Stimulated activated CD4-positive, alpha-beta T cell treated with anti-CD3 and anti-CD28 coated beads, Interleukin-4, amount 100 ng/mL, for 48 hours (primary cell): Measurements from ENCODE around the gene GCAT.

Source experiments
- DNase-seq, 2 donors: peaks; one replicate each; pipeline ENCODE4 v3.0.0-alpha.2; 2020; ENCODE audit warnings: low read depth in 2 of 2

The GCAT gene

DNA sequence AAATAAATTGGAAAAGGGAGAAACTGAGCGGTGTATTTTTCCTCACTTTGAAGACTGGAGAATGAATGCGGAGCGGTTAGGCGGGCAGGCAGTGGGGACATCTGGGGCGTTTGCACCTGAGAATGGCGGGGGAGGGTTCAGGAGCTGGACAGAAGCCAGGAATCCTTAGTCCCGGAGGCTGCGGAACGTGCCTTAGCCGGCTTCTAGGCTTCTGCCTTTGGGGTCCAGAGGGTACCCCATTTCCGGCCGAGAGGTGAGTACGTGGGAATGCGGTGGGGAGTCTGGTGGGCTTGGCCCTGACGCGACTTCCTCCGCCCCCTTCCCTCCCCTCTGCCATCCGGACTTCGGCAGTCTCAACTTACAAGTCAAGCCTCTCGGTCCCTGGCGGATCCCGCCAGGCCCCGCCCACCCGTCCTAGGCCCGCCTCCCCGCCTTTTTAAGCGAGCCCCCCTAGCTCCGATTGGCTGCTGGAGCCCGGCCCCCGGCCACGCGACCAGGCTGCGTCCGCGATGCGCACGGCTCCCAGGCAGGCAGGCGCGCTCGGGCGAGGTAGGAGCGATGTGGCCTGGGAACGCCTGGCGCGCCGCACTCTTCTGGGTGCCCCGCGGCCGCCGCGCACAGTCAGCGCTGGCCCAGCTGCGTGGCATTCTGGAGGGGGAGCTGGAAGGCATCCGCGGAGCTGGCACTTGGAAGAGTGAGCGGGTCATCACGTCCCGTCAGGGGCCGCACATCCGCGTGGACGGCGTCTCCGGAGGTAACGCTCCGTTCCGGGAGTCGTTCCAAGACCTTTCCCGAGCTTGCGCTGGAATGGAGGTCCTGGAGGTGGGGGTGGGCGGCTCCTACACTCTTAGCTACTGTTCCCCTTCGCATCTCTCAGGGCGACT is at the start of gene GCAT:
GCAT (plus strand) TSS at position 525 of the 884 bp plus-strand sequence; CDS start at position 559, 34 bp downstream.
- DNase-seq = peak; percentile 89 to 94

DNA sequence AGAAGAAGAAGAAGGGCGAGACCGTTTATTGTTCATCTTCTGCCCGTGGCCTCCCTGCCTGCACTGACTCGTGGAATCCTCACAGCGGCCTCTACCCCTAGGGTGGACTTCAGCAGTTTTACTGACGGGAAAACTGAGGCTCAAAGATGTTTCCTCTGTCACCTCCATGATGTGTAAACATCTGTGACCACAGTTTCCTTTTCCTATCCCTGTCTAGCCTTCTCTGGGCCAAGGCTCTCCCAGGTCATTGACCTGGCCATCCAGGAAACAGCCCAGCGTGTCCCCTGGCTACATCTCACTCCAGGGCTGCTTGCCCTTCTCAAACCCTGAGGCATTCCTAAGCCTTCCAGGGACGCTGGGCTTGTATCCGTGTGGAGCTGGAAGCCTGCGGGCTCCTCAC is 49.0 kb upstream of the GCAT start:
- no peak for DNase-seq

DNA sequence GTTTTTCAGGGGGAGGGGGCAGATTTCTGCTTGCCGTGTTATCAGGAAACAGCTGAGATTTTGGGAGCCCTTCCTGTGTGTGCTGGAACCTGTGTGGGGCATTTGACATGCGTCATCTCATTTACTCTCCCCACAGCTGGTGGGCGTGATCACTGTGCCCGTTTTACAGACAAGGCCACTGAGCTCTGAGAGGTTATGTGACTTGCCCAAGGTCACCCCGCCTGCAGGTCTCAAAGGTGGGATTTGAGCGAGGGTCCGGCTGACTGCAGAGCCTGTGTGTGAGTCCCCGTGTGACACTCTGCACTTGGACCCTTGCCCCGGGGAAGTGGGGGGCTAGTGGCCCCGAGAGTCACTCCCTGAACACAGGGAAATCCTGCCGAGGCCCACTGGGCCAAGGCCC is 48.5 kb upstream of the GCAT start:
- no peak for DNase-seq

DNA sequence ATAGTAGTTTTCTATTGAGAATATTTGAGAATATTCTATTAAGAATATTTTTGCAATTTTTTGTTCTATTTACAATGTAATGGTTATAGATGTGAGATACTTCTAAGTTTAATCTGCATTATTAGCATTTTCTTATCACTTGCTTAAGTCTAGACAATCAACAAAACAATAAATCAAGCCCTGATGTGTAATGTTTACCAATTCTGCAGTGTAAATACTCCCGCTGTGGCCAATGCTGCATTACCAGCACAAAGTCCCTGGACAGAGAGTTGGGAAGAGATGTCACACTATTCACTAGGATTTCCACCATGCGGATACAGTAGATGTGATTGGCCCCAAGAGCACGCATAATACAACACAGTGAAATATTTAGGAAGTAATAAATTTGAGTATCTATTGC is 47.6 kb upstream of the GCAT start:
- no peak for DNase-seq

DNA sequence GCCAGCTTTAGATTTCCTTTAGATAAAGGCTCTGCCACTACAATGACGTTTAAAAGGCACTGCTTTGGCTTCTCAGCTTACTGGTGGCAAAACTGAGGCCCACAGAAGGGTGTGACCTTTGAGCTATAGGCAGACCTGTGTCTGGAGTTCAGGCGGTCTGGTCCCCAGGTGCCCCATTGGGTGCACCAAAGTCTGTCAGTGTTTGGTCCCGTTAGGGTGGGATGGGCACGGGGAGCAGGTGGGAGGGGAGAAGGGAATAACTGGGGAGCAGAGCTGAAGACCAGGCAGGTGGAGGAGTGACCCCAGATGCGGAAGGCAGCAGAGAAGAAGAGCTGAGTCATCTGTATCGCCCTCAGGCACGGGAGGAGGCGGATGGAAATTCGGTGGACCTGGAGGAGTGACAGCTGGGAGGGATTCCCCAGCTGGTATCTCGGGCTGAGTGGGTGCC is 45.3 kb upstream of the GCAT start:
- no peak for DNase-seq

DNA sequence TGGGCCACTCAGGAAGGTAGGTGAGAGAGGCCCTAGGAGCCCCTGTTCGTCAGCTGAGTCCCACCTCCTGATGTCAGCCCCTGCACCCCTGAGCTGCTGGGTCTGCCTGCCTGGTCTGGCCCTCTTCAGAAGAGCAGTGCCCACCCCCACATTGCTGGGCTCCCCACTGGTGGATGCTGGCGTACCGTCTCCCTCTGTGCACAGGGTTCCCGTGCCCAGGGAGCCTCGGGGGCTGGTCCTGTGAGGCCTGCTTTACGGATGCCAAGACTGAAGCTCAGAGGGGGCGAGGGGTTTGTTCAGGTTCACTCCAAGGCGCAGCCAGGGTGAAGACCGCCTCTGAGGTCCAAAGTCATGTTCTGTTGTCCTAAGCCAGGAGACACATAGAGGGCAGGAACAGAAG is 44.7 kb upstream of the GCAT start:
- no peak for DNase-seq

- DNase-seq = no peak
These were observed 44.1 kb upstream of the GCAT start for GRCh38 chr22:37763652-37764051.

GRCh38 chr22:37764622-37765021 is 43.1 kb upstream of the GCAT start:
- DNase-seq = no peak

DNA sequence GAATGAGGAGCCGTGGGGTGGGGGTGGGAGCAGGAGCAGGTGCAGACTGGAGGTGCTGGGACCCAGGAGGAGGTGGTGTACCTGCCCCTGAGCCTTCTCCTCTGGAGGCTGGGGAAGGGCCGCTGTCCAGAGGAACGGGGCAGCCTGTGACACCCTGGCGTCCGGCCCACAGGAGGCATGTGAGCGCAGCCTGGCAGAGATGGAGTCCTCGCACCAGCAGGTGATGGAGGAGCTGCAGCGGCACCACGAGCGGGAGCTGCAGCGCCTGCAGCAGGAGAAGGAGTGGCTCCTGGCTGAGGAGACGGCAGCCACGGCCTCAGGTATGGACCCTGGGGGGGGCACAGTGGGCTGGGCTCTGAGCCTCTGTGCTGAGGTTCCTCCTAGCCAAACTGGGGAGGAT is 42.2 kb upstream of the GCAT start:
- no peak for DNase-seq

DNA sequence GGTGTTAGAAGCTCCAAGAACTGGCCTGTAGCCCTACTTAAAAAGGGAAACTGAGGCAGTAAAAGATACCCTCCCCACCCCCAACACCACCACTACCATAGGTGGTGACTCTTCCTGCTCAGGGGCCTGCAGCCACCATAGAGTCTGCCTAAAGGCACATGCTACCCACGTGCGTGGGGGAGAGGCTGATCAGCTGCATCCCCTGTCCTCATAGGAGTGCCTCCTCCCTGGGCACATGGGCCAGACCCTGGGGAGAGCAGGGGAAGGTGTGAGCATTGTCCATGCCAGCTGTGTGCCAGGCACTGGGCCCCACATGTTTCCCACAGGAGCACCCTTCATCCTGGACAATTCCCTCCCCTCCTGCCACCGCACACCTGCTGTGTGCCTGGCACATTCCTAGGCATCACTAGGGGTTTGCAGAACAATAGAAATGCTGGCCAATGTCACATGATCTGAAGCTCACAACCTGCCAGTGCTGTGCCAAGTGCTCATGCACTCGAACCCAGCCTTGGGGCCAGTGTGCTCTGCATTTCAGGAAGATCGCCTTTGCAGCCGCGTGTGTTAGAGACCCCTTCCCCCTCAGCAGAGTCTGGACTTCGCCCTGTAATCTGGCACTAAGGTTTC is 41.7 kb upstream of the GCAT start:
- no peak for DNase-seq

- DNase-seq = no peak
These were observed 39.5 kb upstream of the GCAT start for GRCh38 chr22:37768273-37768672.

GRCh38 chr22:37769056-37769455 is 38.7 kb upstream of the GCAT start:
- no peak for DNase-seq

GRCh38 chr22:37771081-37771480 is 36.7 kb upstream of the GCAT start:
- DNase-seq = no peak

GRCh38 chr22:37771702-37772427 is 35.9 kb upstream of the GCAT start:
- DNase-seq = no peak

GRCh38 chr22:37774728-37775127 is 33.0 kb upstream of the GCAT start:
- DNase-seq = no peak

DNA sequence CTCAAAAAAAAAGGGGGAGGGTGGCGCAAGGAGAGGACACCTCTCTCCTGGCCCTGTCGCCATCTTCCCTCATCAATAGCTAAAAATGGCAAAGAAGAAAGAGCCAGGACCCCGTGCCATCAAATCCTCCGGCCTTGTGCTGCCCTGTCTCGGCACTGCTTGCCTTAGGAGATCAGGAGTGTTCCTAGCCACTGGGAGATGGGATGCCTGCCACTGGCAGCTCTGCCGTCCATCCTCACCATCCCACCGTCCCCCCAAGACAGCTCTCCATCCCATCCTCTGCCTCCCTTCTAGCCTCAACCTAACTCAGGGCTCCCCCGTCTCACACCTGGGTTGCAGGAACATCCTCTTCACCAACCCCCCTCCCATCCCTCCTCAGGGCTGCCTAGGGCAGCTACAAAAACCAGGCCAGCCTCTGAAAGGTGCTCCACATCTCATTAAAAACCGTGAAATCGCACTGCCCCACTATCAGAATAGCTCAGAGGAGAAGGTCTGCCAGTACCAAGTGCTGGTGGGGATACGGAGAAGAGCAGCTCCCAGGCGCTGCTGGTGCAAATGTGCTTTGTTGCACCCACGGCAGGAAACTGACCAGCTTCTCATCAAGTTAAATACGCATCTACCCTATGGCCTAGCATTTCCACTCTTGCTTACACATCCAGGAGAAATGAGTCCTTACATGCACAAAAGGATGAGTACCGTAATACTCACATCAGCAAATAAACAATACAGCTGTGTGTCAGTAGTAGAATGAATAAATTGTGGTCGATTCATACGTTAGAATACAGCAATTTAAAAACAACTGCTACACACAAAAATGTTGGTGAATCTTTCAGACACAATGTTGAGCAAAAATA is 31.7 kb upstream of the GCAT start:
- DNase-seq = no peak

DNA sequence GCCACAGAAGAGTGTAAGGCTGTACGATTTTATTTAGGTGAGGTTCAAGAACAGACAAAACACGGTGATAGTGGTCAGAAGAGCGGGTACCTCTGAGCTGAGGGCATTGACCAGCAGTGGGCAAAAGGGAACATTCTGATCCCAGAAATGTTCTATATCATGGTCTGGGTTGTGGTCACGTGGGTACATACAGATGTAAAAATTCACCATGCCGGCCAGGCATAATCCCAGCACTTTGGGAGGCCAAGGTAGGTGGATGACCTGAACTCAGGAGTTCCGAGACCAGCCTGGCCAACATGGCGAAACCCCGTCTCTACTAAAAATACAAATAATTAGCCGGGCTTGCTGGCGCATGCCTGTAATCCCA is 31.1 kb upstream of the GCAT start:
- DNase-seq = no peak

DNA sequence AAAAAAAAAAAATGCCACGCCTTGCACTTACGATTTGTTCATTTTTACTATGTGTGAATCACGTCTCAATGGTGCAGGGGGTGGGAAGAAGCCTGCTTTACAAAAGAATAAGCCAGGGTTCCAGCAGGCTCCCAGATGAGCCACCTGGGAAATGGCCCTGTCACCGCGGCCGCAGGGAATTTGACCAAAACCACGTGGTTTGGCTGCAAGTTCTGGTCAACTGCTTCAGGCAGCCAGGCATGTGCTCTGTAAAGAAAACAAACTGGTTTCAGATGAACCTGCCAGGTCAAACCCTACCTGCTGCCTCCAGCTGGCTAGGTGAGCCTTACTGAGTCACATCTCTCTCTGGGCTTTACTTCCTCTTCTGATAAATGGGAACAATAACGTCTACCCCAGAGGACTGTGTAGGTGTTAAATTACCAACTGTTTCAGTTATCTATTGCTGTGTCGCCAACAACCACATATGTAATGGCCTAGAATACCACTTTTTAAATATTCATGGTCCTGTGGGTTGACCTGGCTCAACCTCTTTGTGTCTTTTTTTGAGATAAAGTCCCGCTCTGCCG is 30.5 kb upstream of the GCAT start:
- no peak for DNase-seq

- no peak for DNase-seq
These were observed 29.2 kb upstream of the GCAT start for GRCh38 chr22:37778370-37779009.

- DNase-seq = no peak
These were observed 26.2 kb upstream of the GCAT start for GRCh38 chr22:37781434-37782059.
